GM12878 (cell line): ENCODE data around the gene NCAM2. TPM values are rescaled to one million over a fixed set of nuclear protein-coding genes. Genes with fewer than 3 reads are reported as not detected.

Experiments
- ATAC-seq: fragments of 200-7000 bp; cut with Tn5 transposase; 3 replicates; pipeline ENCODE4 v1.9.1; 2020; ENCODE audit warnings: mild to moderate bottlenecking, moderate library complexity
- BruUV-seq: library from RNA; stranded (reverse); fragments of 400-500 nt; replicated peaks from 2 replicates; lab custom pipeline; 2021; lab: Mats Ljungman, UMichigan
- CTCF ChIA-PET: fragments of 300-600 bp; sonication (Branson Sonifier 250); formaldehyde crosslinking; extraction: SDS; loops from one replicate; lab custom pipeline; 2021; ENCODE audit warnings: inconsistent platforms; lab: Yijun Ruan, JAX
- POLR2A ChIA-PET: fragments of 350-600 bp; formaldehyde crosslinking; extraction: SDS; loops from one replicate; lab custom pipeline; 2021; ENCODE audit warnings: inconsistent platforms; lab: Charles Lee
- RAD21 ChIA-PET: fragments of 300-600 bp; sonication (Branson Sonifier 250); formaldehyde crosslinking; loops from one replicate; lab custom pipeline; 2023; ENCODE audit warnings: antibody characterized with exemption; ENCODE audit not compliant: unreplicated experiment; lab: Charles Lee
- SMC1A ChIA-PET: fragments of 300-600 bp; sonication (Branson Sonifier 250); formaldehyde crosslinking; loops from one replicate; lab custom pipeline; 2023; ENCODE audit not compliant: unreplicated experiment, uncharacterized antibody; lab: Charles Lee
- DNase-seq: peaks from one replicate; pipeline ENCODE4 v3.0.0-alpha.2; 2011; ENCODE audit warnings: low read depth, low spot score
- FAIRE-seq: peaks from 3 replicates; lab custom pipeline; 2011; peaks lifted over from hg19 to GRCh38; lab: Jason Lieb, UNC
- H2AFZ ChIP-seq: 2 replicates; pipeline ENCODE4 v1.6.0; 2011; ENCODE audit warnings: low read depth, low read length, control low read depth; ENCODE audit not compliant: control insufficient read depth
- H3K27ac ChIP-seq: 2 replicates; pipeline ENCODE4 v1.5.1; 2011; ENCODE audit warnings: control low read depth; ENCODE audit not compliant: control insufficient read depth, insufficient read depth
- H3K27me3 ChIP-seq, 2 experiments: replicated peaks in 1 of 2; 2 replicates each; pipeline versions ENCODE4 v1.6.0 to v1.6.1; 2011; ENCODE audit warnings: low read length in 1 of 2; ENCODE audit not compliant: control insufficient read depth in 2 of 2, insufficient read depth in 2 of 2
- H3K36me3 ChIP-seq, 2 experiments: 2 replicates each; pipeline ENCODE4 v1.5.1; 2011; ENCODE audit warnings: low read length in 1 of 2; ENCODE audit not compliant: control insufficient read depth in 2 of 2, insufficient read depth in 2 of 2
- H3K4me1 ChIP-seq: 2 replicates; pipeline ENCODE4 v1.6.1; 2011; ENCODE audit warnings: mild to moderate bottlenecking, low read length, moderate library complexity, mixed read lengths; ENCODE audit not compliant: control insufficient read depth, insufficient read depth
- H3K4me2 ChIP-seq: 2 replicates; pipeline ENCODE4 v1.6.0; 2011; ENCODE audit warnings: control low read depth; ENCODE audit not compliant: control insufficient read depth, insufficient read depth
- H3K4me3 ChIP-seq: fragments of 200-600 bp; sonication (generic); 2 replicates; pipeline ENCODE4 v1.5.1; 2016
- H3K79me2 ChIP-seq: 2 replicates; pipeline ENCODE4 v1.6.0; 2011; ENCODE audit warnings: low read length; ENCODE audit not compliant: control insufficient read depth, insufficient read depth
- H3K9ac ChIP-seq: 2 replicates; pipeline ENCODE4 v1.8.0; 2011; ENCODE audit warnings: low read length, control low read depth, mixed read lengths; ENCODE audit not compliant: control insufficient read depth, insufficient read depth
- H3K9me3 ChIP-seq: replicated peaks from 3 replicates; pipeline ENCODE4 v1.5.1; 2011; ENCODE audit warnings: mild to moderate bottlenecking, low read length; ENCODE audit not compliant: control insufficient read depth, insufficient read depth
- H4K20me1 ChIP-seq: 2 replicates; pipeline ENCODE4 v1.6.0; 2011; ENCODE audit not compliant: control insufficient read depth, insufficient read depth
- LARP7 ChIP-seq: fragments of 450-650 bp; IDR thresholded peaks from 2 replicates; pipeline ENCODE4 v1.6.1; 2017; ENCODE audit warnings: mild to moderate bottlenecking
- MTA3 ChIP-seq: IDR thresholded peaks from 2 replicates; pipeline ENCODE4 v1.6.1; 2012; ENCODE audit warnings: low read length, inconsistent platforms, borderline replicate concordance
- PAX8 ChIP-seq: fragments of 450-650 bp; IDR thresholded peaks from 2 replicates; pipeline ENCODE4 v1.6.1; 2017; ENCODE audit warnings: mild to moderate bottlenecking, moderate library complexity
- SMAD1 ChIP-seq: fragments of 450-650 bp; IDR thresholded peaks from 2 replicates; pipeline ENCODE4 v1.6.1; 2018; ENCODE audit warnings: mild to moderate bottlenecking, low read depth; ENCODE audit not compliant: partially characterized antibody
- SP1 ChIP-seq: IDR thresholded peaks from one replicate; pipeline ENCODE4 v1.6.1; 2011; ENCODE audit warnings: low read depth, low read length
- TAF1 ChIP-seq: IDR thresholded peaks from 2 replicates; pipeline ENCODE4 v1.6.1; 2011; ENCODE audit warnings: mild to moderate bottlenecking, low read depth, low read length, borderline replicate concordance
- ZNF384 ChIP-seq: IDR thresholded peaks from 2 replicates; pipeline ENCODE4 v1.6.1; 2012; ENCODE audit warnings: low read depth, mild to moderate bottlenecking, low read length, improper control_type of control experiment, borderline replicate concordance
- WGBS: methylation state at CpG from one replicate; pipeline ENCODE4 v1.1.6; 2016; ENCODE audit warnings: low lambda C conversion rate; ENCODE audit not compliant: insufficient replicate concordance, insufficient coverage; ENCODE audit errors: missing lambda C conversion rate; 5-methylcytosine and 5-hydroxymethylcytosine counted together
- in situ Hi-C: fragments of 300-500 bp; cut with MboI; formaldehyde crosslinking; loops from 9 replicates; pipeline ENCODE4 v1.14.3; 2018; ENCODE audit warnings: mixed read lengths
- intact Hi-C: fragments of 100-400 bp; cut with micrococcal nuclease; formaldehyde crosslinking; loops from one replicate; pipeline ENCODE4 v1.14.2; 2022; ENCODE audit not compliant: unreplicated experiment
- polyA plus RNA-seq, 11 experiments: library from polyadenylated mRNA; depleted of rRNA in 4 of 11; unstranded in 6 of 11; stranded (reverse) in 5 of 11; fragments of >200 nt; fragmentation: Nextera tagmentation in 4 of 11; fragmentation: Illumina TruSeq in 1 of 11; extraction: Ambion mirVana in 4 of 11; extraction: Trizol in 1 of 11; gene quantifications; 1 replicate in 1 of 11; 2 replicates in 10 of 11; pipeline versions ENCODE4 v1.2.1 to v1.2.3, GENCODE V29; 2011 to 2016; ENCODE audit warnings: inconsistent platforms in 2 of 11, missing spikeins in 2 of 11, low read depth in 1 of 11
- total RNA-seq, 4 experiments: library from RNA; depleted of rRNA in 3 of 4; stranded (reverse); fragments of >200 nt in 3 of 4; fragmentation: Illumina TruSeq in 1 of 4; extraction: Trizol in 1 of 4; gene quantifications; 2 replicates each; pipeline versions ENCODE4 v1.2.1 to v1.2.3, GENCODE V29; 2013 to 2021
- TF ChIP-seq, protein P1 (sequence below): fragments of 150-350 bp; IDR thresholded peaks from 2 replicates; pipeline ENCODE4 v1.6.1; 2014; ENCODE audit warnings: mild to moderate bottlenecking, low read depth, low read length
- TF ChIP-seq, protein P2 (sequence below): fragments of 450-650 bp; IDR thresholded peaks from 2 replicates; pipeline ENCODE4 v1.6.1; 2017; ENCODE audit warnings: mild to moderate bottlenecking, low read depth, inconsistent platforms; ENCODE audit not compliant: poor library complexity, severe bottlenecking
- TF ChIP-seq, protein P3 (sequence below): fragments of 450-650 bp; formaldehyde crosslinking; IDR thresholded peaks from 2 replicates; pipeline ENCODE4 v1.5.0; 2022; ENCODE audit warnings: mild to moderate bottlenecking, missing genetic modification characterization
- TF ChIP-seq, protein P4 (sequence below): fragments of 450-650 bp; formaldehyde crosslinking; IDR thresholded peaks from 2 replicates; pipeline ENCODE4 v1.4.0; 2020; ENCODE audit warnings: mild to moderate bottlenecking, moderate library complexity

Gene NCAM2
- total and polyA plus RNA-seq, 10 of the 15 experiments (the other 5 are each of a cell fraction or from before 2014, with no cell fraction given), result 0.23 to 0.27 TPM; not detected in 8

DNA sequence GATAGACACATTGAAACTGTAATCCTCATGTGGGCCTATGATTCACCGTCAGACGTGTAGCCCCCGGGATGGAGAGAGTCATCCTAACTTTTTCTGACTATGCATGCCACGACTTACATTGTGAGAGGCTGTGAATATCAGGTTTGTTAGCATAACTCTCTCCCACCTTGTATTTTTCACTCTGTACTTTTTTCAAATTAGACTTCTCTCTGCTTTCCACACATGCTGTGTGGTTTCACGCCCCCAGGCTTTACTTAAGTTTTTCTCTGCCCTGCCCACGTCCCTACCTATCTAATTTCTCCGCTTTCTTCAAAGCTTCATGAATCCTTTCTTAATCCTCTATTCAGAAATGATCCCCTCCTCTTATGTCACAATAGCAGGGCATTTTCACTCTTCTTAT lies 3.4 kb upstream of the NCAM2 start:
- Histone ChIP-seq H3K27me3 (no peaks in the 10 kb centered on the region; a peak in 1 of 4 replicates), H3K4me2 (no peak overlapping the region), H3K4me1 (no peaks in the 10 kb centered on the region), H3K9me3 (no peaks in the 10 kb centered on the region), H3K9ac (no peak overlapping the region), H3K36me3 (no peaks in the 10 kb centered on the region), H4K20me1 (no peaks in the 10 kb centered on the region), H3K79me2 (no peaks in the 10 kb centered on the region), H3K27ac (no peak overlapping the region), H2AFZ (no peak overlapping the region), H3K4me3 (no peak overlapping the region)
- DNase-seq (no peak), FAIRE-seq (no peak), ATAC-seq (no peak)
- no TSS peak for BruUV-seq
- in situ Hi-C loops, result no loop called here
- RAD21 ChIA-PET, result no interaction called here
- SMC1A ChIA-PET, result interaction anchor here (0.6 kb wide), 1 partner anchor 1155 kb away, joined by 4 read pairs; no protein-coding TSS in a partner anchor
- intact Hi-C loops, result no loop called here
- POLR2A ChIA-PET, result no interaction called here
- CTCF ChIA-PET, result no interaction called here
- 21% methylated on average over 7 of the region's 7 CpGs for WGBS
- TF ChIP-seq, protein P1, sequence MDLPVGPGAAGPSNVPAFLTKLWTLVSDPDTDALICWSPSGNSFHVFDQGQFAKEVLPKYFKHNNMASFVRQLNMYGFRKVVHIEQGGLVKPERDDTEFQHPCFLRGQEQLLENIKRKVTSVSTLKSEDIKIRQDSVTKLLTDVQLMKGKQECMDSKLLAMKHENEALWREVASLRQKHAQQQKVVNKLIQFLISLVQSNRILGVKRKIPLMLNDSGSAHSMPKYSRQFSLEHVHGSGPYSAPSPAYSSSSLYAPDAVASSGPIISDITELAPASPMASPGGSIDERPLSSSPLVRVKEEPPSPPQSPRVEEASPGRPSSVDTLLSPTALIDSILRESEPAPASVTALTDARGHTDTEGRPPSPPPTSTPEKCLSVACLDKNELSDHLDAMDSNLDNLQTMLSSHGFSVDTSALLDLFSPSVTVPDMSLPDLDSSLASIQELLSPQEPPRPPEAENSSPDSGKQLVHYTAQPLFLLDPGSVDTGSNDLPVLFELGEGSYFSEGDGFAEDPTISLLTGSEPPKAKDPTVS, result no peak
- TF ChIP-seq, protein P2, sequence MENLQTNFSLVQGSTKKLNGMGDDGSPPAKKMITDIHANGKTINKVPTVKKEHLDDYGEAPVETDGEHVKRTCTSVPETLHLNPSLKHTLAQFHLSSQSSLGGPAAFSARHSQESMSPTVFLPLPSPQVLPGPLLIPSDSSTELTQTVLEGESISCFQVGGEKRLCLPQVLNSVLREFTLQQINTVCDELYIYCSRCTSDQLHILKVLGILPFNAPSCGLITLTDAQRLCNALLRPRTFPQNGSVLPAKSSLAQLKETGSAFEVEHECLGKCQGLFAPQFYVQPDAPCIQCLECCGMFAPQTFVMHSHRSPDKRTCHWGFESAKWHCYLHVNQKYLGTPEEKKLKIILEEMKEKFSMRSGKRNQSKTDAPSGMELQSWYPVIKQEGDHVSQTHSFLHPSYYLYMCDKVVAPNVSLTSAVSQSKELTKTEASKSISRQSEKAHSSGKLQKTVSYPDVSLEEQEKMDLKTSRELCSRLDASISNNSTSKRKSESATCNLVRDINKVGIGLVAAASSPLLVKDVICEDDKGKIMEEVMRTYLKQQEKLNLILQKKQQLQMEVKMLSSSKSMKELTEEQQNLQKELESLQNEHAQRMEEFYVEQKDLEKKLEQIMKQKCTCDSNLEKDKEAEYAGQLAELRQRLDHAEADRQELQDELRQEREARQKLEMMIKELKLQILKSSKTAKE, result no peak
- no peak for TF ChIP-seq ZNF384
- TF ChIP-seq SMAD1, result no peak
- TF ChIP-seq, protein P3, sequence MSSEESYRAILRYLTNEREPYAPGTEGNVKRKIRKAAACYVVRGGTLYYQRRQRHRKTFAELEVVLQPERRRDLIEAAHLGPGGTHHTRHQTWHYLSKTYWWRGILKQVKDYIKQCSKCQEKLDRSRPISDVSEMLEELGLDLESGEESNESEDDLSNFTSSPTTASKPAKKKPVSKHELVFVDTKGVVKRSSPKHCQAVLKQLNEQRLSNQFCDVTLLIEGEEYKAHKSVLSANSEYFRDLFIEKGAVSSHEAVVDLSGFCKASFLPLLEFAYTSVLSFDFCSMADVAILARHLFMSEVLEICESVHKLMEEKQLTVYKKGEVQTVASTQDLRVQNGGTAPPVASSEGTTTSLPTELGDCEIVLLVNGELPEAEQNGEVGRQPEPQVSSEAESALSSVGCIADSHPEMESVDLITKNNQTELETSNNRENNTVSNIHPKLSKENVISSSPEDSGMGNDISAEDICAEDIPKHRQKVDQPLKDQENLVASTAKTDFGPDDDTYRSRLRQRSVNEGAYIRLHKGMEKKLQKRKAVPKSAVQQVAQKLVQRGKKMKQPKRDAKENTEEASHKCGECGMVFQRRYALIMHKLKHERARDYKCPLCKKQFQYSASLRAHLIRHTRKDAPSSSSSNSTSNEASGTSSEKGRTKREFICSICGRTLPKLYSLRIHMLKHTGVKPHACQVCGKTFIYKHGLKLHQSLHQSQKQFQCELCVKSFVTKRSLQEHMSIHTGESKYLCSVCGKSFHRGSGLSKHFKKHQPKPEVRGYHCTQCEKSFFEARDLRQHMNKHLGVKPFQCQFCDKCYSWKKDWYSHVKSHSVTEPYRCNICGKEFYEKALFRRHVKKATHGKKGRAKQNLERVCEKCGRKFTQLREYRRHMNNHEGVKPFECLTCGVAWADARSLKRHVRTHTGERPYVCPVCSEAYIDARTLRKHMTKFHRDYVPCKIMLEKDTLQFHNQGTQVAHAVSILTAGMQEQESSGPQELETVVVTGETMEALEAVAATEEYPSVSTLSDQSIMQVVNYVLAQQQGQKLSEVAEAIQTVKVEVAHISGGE (CRISPR knock-in tag), result no peak
- TF ChIP-seq SP1, result no peak
- no peak for TF ChIP-seq TAF1
- TF ChIP-seq MTA3, result no peak
- TF ChIP-seq, protein P4, sequence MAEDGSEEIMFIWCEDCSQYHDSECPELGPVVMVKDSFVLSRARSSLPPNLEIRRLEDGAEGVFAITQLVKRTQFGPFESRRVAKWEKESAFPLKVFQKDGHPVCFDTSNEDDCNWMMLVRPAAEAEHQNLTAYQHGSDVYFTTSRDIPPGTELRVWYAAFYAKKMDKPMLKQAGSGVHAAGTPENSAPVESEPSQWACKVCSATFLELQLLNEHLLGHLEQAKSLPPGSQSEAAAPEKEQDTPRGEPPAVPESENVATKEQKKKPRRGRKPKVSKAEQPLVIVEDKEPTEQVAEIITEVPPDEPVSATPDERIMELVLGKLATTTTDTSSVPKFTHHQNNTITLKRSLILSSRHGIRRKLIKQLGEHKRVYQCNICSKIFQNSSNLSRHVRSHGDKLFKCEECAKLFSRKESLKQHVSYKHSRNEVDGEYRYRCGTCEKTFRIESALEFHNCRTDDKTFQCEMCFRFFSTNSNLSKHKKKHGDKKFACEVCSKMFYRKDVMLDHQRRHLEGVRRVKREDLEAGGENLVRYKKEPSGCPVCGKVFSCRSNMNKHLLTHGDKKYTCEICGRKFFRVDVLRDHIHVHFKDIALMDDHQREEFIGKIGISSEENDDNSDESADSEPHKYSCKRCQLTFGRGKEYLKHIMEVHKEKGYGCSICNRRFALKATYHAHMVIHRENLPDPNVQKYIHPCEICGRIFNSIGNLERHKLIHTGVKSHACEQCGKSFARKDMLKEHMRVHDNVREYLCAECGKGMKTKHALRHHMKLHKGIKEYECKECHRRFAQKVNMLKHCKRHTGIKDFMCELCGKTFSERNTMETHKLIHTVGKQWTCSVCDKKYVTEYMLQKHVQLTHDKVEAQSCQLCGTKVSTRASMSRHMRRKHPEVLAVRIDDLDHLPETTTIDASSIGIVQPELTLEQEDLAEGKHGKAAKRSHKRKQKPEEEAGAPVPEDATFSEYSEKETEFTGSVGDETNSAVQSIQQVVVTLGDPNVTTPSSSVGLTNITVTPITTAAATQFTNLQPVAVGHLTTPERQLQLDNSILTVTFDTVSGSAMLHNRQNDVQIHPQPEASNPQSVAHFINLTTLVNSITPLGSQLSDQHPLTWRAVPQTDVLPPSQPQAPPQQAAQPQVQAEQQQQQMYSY (CRISPR knock-in tag), result no peak
- TF ChIP-seq PAX8, result no peak
- no peak for TF ChIP-seq LARP7
